IPS-20b (cell line): ENCODE data around the gene OS9.

Source experiments
- H3K27ac ChIP-seq: one replicate; pipeline ENCODE4 v1.5.1; 2013; ENCODE audit warnings: low read length
- H3K27me3 ChIP-seq: 2 replicates; pipeline ENCODE4 v1.6.1; 2013; ENCODE audit warnings: mild to moderate bottlenecking, low read length, inconsistent platforms; ENCODE audit not compliant: insufficient read depth
- H3K36me3 ChIP-seq: 2 replicates; pipeline ENCODE4 v1.6.1; 2013; ENCODE audit warnings: low read depth, mild to moderate bottlenecking, inconsistent platforms, low read length, moderate library complexity; ENCODE audit not compliant: insufficient read depth
- H3K4me1 ChIP-seq: 2 replicates; pipeline ENCODE4 v1.6.1; 2013; ENCODE audit warnings: mild to moderate bottlenecking, control low read depth, inconsistent platforms, low read length, moderate library complexity; ENCODE audit not compliant: insufficient read depth
- H3K4me3 ChIP-seq: 2 replicates; pipeline ENCODE4 v1.5.1; 2013; ENCODE audit warnings: mild to moderate bottlenecking, low read length, inconsistent platforms
- H3K9ac ChIP-seq: 2 replicates; pipeline ENCODE4 v1.6.1; 2013; ENCODE audit warnings: low read depth, mild to moderate bottlenecking, inconsistent platforms, low read length, moderate library complexity
- H3K9me3 ChIP-seq: 2 replicates; pipeline ENCODE4 v1.6.1; 2013; ENCODE audit warnings: mild to moderate bottlenecking, low read depth, low read length, inconsistent platforms; ENCODE audit not compliant: insufficient read depth

Gene OS9

DNA sequence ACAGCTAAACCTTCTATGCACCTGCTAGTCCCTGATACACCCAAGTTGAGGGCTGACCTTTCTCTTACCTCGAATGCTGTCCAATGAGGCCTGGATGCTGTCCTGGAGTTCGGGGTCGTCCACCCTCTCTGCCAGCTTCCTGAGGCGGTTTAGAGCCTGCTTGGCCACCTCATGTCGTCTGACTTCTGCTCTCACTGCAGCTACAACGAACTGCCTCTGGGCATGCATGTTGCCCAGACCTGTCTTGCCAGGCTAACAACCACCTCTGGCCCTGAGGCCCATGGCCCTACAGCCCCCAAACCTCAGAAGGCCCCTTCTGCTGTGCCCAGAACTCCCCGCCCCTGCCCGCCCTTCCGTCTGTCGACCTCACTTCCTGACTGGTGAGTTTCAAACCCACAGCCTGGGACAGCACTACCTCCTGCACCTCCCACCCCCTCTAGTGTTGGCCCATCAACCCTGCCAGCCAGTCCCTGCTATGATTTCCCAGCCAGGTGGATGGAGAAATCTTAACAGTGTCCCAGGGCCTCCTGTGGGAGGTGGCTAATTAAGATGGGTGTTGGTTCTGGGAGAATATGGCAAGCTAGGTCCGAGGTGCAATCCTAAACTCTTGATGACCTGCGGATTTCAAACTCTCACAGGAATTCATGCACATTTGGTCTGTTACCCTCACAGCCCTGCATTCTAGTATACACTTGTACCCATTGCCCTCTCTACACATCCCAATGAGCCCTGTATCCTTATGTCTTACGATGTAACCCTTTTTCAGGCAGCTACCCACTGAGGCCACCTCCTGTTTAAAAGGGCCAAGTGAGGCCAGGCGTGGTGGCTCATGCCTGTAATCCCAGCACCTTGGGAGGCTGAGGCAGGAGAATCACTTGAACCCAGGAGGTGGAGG lies 48.2 kb downstream of the OS9 start:
- no peak overlapping the region for H3K9ac ChIP-seq
- no peak overlapping the region for H3K27ac ChIP-seq
- peaks cover 71% of the 10 kb centered on the region for H3K27me3 ChIP-seq
- no peak overlapping the region for H3K4me3 ChIP-seq
- no peaks in the 10 kb centered on the region for H3K9me3 ChIP-seq
- peaks cover 11% of the 10 kb centered on the region for H3K36me3 ChIP-seq
- H3K4me1 ChIP-seq = no peaks in the 10 kb centered on the region; the same call in 1 of the 2 replicates

DNA sequence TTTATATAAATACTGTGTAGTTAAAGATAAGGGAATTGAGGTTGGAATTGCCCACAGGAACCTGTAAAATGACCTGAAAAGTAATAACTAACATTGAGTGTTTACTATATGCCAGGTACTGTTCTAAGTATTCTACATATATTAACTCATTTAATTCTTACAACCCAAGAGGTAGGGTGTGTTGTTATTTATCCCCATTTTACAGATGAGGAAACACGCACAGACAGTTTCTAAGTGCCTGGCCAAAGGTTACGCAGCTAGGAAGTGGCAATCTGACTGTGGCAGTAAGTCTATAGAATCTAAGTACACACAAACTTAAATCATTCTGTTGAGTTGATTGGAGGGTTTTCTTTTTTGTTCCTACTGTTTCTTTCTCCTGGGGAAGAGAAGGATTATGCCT lies 49.8 kb downstream of the OS9 start:
- H3K4me3 ChIP-seq = no peak overlapping the region
- H3K36me3 ChIP-seq = peaks cover 27% of the 10 kb centered on the region
- H3K9ac ChIP-seq = no peak overlapping the region
- H3K27me3 ChIP-seq = peaks cover 54% of the 10 kb centered on the region
- no peaks in the 10 kb centered on the region for H3K9me3 ChIP-seq
- H3K4me1 ChIP-seq = no peaks in the 10 kb centered on the region; the same call in 1 of the 2 replicates
- H3K27ac ChIP-seq = no peak overlapping the region

DNA sequence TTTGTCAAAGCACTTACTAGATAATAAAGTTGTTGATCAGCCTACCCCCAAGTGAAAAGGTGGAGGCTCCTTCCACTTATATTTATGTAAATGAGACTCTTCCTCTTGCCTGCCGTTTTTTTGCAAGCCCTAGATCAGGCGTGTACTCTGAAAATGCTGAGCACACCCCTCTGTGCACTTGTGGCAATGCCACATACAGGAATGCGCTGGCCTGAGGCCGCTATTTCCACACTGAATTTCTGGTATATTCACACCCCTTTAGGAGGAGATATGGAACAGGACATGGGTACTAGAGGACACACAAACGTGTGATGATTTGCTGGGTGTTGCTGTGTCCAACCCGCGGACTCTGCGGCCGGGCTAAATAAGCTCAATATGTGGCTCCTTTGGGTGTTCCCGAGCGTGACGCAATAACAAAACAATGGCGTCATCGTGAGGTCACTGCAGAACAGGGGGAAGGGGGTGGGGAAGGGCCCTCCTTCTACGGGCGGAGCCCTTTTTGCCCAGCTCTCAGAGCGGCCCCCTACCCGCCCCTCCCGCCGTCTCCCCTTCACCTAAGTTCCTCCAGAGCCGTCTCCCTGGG lies 50.4 kb downstream of the OS9 start:
- H3K9me3 ChIP-seq = no peaks in the 10 kb centered on the region
- no peaks in the 10 kb centered on the region; the same call in 1 of the 2 replicates for H3K4me1 ChIP-seq
- H3K36me3 ChIP-seq = peaks cover 32% of the 10 kb centered on the region
- H3K27me3 ChIP-seq = peaks cover 49% of the 10 kb centered on the region
- H3K4me3 ChIP-seq = peak overlapping the region; percentile 88
- H3K9ac ChIP-seq = peak overlapping the region; percentile 92; the same call in 1 of the 2 replicates
- peak overlapping the region; percentile 91 for H3K27ac ChIP-seq

DNA sequence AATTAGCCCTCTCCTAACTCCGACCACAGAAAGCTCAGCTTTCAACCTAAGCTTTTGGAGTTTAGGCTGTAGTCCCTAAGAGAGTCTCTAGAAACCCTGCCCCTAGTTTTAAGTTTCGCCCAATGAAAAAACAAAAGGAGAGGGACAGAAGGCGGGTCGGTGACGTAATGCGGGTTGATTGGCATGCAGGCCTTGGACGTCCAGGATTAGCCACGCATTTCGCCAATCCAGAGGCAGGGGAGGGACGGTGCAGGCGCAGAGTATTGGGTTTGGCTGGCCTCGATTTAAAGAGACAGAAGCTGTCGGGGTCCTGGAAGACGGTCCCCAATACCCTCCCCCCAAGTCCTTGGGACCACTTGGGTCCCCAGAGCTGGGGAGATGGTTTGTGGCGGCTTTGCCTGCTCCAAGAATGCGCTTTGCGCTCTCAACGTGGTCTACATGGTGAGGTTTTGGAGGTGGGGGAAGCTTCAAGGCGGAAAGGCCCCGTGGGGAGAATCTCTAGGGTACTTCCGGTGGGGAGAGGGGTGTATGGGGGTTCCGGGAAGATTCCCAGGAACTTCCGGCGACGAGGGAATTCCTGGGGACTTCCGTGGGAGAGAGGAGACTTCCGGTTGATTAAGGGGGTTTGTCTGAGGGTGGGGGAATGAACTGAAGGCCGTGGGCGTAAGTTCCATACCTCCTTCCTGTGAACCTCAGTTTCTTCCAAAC lies 51.0 kb downstream of the OS9 start, which contains the start of gene TSPAN31:
Gene TSPAN31 (plus strand): TSS at position 263 of the 708 bp plus-strand sequence. CDS start 116 bp downstream, at position 379.
- Histone ChIP-seq H3K27ac (peak within 1 kb of the TSS; percentile 91), H3K9ac (peak within 1 kb of the TSS; percentile 92), H3K27me3 (peaks cover 42% of the 10 kb centered on the region), H3K9me3 (no peaks in the 10 kb centered on the region), H3K4me1 (no peaks in the 10 kb centered on the region), H3K36me3 (peaks cover 39% of the 10 kb centered on the region), H3K4me3 (peak within 1 kb of the TSS; percentile 88)

DNA sequence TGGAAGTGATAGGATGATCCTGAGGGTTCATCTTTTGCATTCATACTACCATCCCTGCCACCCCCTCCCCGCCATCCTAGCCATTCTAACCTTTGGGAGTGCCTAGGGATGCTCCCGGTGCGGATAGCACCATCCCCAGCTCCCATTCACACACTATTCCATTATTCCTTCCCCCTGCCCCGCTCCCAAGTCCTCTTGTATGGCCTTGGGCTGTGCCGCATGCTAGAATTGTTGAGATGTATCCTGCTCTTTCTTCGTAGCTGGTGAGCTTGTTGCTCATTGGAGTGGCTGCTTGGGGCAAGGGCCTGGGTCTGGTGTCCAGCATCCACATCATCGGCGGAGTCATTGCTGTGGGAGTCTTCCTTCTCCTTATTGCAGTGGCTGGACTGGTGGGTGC lies 51.6 kb downstream of the OS9 start:
- peaks cover 44% of the 10 kb centered on the region for H3K36me3 ChIP-seq
- peak overlapping the region; percentile 91 for H3K27ac ChIP-seq
- H3K4me3 ChIP-seq = peak overlapping the region; percentile 88
- H3K4me1 ChIP-seq = no peaks in the 10 kb centered on the region
- no peaks in the 10 kb centered on the region for H3K9me3 ChIP-seq
- H3K9ac ChIP-seq = peak overlapping the region; percentile 92
- peaks cover 37% of the 10 kb centered on the region for H3K27me3 ChIP-seq

DNA sequence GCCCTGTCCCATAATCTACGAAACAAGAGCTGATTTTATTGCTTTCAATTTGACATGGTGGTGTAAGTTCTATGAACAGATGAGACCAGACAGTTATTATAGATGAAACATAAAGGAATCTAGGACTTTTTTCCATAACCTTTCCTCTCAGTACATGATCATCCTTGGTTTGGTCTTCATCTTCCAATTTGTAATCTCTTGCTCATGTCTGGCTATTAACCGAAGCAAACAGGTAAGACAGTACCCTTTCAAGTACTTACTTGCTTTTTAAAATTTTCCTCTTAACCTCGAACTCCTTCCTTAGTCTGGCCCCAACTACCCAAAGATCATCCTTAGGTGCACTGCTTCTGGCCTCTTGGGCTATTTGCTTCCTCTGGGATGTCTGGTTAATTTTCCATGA lies 52.1 kb downstream of the OS9 start:
- peaks cover 31% of the 10 kb centered on the region for H3K27me3 ChIP-seq
- no peak overlapping the region for H3K9ac ChIP-seq
- H3K4me1 ChIP-seq = peaks cover 2% of the 10 kb centered on the region; the same call in 1 of the 2 replicates
- no peaks in the 10 kb centered on the region for H3K9me3 ChIP-seq
- H3K27ac ChIP-seq = no peak overlapping the region
- H3K4me3 ChIP-seq = peak overlapping the region; percentile 88; the same call in 1 of the 2 replicates
- peaks cover 49% of the 10 kb centered on the region for H3K36me3 ChIP-seq

DNA sequence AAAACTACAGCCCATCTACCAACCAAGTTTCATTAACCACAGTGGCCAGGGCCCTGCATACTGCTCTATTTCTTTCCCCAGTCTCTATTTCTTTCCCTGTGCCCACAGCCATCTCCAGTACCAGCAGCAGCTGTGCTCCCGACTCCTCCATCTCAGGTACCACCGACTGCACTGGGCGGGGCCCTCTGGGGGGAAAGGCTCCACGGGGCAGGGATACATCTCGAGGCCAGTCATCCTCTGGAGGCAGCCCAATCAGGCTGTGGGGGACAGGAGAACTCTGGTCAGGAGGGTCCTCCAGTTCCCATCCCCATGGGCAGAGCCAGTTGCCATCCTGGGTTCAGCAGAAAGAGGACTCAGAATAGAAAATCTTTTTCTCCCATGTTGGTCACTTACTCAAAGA lies 55.1 kb downstream of the OS9 start:
- Histone ChIP-seq H3K27ac (no peak overlapping the region), H3K27me3 (peaks cover 13% of the 10 kb centered on the region), H3K9me3 (no peaks in the 10 kb centered on the region), H3K4me1 (peaks cover 15% of the 10 kb centered on the region), H3K36me3 (peaks cover 49% of the 10 kb centered on the region), H3K4me3 (no peak overlapping the region), H3K9ac (no peak overlapping the region)

DNA sequence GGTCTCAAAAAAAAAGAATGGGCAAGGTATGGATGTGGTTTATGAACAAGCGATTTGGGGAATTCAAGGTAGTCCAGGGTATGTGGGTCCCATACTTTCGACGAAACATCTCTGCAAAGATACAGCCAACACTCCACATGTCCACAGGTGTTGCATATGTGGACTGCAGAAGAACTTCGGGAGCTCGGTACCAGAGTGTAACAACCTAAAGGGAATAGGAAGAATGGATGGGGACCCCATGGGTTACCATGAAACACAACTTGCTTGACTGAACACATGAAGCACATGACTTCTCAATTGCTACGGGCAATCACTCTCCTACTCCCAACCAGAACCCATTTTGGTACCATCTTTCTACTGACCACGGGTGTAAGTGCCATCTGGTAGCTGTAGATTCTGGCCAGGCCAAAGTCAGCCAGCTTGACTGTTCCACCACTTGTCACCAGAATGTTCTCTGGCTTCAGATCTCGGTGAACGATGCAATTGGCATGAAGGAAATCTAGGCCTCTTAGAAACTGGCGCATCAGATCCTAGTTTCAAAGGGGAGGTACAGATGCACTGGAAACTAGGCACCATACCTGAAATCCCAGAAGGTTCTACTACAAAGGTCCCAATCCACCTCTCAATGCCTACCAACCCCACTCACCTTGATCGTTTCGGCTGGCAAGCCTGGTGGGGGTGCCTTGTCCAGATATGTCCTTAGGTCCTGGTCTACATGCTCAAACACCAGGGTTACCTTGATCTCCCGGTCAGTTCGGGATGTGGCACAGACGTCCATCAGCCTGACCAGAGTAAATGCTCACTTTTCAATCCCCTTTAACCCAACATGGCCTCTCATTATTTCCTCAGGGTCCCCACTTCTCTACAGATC lies 56.9 kb downstream of the OS9 start:
- Histone ChIP-seq H3K27ac (no peak overlapping the region), H3K27me3 (peaks cover 24% of the 10 kb centered on the region), H3K4me3 (peak overlapping the region; percentile 99), H3K4me1 (peaks cover 17% of the 10 kb centered on the region), H3K9me3 (no peaks in the 10 kb centered on the region), H3K9ac (peak overlapping the region; percentile 99), H3K36me3 (peaks cover 49% of the 10 kb centered on the region)

DNA sequence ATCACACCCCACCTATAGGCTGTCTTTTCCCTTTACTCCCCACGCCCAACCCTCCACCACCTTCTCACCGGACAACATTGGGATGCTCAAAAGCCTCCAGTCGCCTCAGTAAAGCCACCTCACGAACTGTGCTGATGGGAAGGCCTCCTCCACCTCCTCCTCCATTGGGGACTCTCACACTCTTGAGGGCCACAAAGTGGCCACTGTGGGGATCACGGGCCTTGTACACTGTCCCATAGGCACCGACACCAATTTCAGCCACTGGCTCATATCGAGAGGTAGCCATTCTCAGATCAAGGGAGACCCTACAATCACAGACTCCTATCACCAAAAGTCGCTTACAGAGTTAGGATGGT lies 57.5 kb downstream of the OS9 start:
- peak overlapping the region; percentile 99 for H3K4me3 ChIP-seq
- H3K36me3 ChIP-seq = peaks cover 45% of the 10 kb centered on the region
- H3K27me3 ChIP-seq = peaks cover 30% of the 10 kb centered on the region
- H3K27ac ChIP-seq = peak overlapping the region; percentile 54
- H3K9ac ChIP-seq = peak overlapping the region; percentile 99
- no peaks in the 10 kb centered on the region for H3K9me3 ChIP-seq
- H3K4me1 ChIP-seq = peaks cover 21% of the 10 kb centered on the region

DNA sequence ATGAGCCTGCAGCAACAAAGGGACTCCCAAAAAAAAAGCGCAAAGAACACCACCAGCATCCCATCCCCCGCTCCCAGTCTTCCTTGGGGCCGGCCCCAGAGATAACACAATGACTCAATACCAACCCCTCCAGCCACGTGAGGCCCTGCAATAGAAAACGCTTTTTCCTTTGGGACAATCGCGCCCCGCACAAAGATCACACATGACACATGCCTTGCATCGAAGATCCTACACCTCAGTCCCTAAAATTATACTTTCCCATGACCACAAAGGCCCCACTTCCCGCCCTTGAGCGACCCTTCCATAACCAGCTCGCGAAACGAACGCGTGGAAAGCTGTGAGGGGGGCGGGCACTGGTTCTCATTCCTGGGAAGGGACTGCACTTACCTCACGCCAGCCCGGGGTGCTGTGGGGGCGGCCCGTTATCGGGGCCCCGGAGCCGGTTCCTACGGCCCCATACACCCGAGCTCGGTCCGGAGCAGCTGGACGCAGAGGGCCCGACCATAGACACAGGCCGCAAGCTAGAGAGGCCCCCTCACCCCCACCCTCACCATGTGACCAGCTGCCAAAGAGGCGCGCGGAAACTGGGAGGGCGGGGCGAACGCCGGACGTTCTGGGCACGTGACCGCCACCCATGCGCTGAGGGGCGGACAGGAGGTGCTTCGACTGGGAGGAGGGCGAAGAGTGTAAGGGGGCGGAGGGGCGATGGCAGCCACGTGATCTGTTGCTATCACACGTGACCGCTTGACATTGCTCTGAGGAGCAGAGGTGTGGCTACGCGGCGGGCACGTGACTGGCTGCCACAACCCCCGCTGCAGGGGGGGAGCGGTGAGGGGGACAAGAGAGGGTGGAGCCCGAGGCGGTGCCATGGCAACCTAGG lies 58.1 kb downstream of the OS9 start, which contains the start of gene CDK4:
Gene CDK4 (minus strand): TSS at position 523 of the 880 bp plus-strand sequence. CDS start 593 bp downstream, outside the sequence.
- Histone ChIP-seq H3K36me3 (peaks cover 39% of the 10 kb centered on the region), H3K4me1 (peaks cover 24% of the 10 kb centered on the region), H3K4me3 (peak within 1 kb of the TSS; percentile 99), H3K9me3 (no peaks in the 10 kb centered on the region), H3K27ac (peak within 1 kb of the TSS; percentile 54), H3K9ac (peak within 1 kb of the TSS; percentile 99), H3K27me3 (peaks cover 36% of the 10 kb centered on the region)
